Nephron (organoid): ENCODE data around the gene COL24A1.
A peak's percentile ranks its signal among the peaks of the same experiment; 100 is the strongest.
"Not testable (repeated sequence)": the region's sequence is repeated elsewhere in the genome, so short reads cannot be mapped to it uniquely, and the experiment has no call there.

Experiments used
- H3K27ac Mint-ChIP-seq, 3 experiments: 2 replicates each; pipeline ENCODE4 v1.8.0; 2020; ENCODE audit warnings: mixed read lengths in 3 of 3, mild to moderate bottlenecking in 2 of 3, moderate library complexity in 1 of 3
- H3K27me3 Mint-ChIP-seq: 2 replicates; pipeline ENCODE4 v1.8.0; 2021; ENCODE audit warnings: low read depth, mild to moderate bottlenecking, moderate library complexity, mixed read lengths
- H3K36me3 Mint-ChIP-seq: 2 replicates; pipeline ENCODE4 v1.8.0; 2020; ENCODE audit warnings: low read depth, mixed read lengths
- H3K4me1 Mint-ChIP-seq: 2 replicates; pipeline ENCODE4 v1.8.0; 2020; ENCODE audit warnings: mixed read lengths
- H3K4me3 Mint-ChIP-seq, 3 experiments: 2 replicates each; pipeline ENCODE4 v1.8.0; 2020; ENCODE audit warnings: mild to moderate bottlenecking in 3 of 3, mixed read lengths in 3 of 3, moderate library complexity in 2 of 3
- H3K9me3 Mint-ChIP-seq: 2 replicates; pipeline ENCODE4 v1.8.0; 2020; ENCODE audit warnings: mixed read lengths
- TF ChIP-seq, protein P1 (sequence below), 3 experiments: fragments of 200-600 bp; sonication (generic); IDR thresholded peaks; one replicate each; pipeline ENCODE4 v1.5.0; 2021; ENCODE audit warnings: antibody characterized with exemption in 3 of 3; ENCODE audit not compliant: unreplicated experiment in 3 of 3

Gene COL24A1

DNA sequence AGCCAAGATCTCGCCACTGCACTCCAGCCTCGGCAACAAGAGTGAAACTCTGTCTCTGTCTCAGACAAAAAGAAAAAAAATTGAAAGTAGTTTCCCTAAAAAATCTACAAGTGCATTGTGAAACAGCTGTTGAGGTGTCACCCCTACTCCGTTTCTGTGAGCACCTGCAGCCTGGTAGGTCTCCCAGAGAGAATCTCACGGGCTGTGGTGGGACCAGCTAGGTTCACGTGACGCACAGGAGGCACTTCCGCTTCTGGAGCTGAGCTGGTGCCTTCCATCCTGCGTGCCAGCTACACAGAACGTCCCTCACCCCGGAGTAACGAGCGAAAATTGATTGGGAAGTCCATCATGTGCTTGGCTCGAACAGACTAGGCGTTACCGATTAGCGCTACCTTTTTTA is 66.8 kb downstream of the COL24A1 start:
- Mint-ChIP-seq H3K4me1 (no peaks in the 10 kb centered on the region), H3K27me3 (no peaks in the 10 kb centered on the region), H3K4me3 (no peak overlapping the region), H3K9me3 (peaks cover 3% of the 10 kb centered on the region), H3K36me3 (no peaks in the 10 kb centered on the region), H3K27ac (no peak overlapping the region)
- TF ChIP-seq, protein P1, sequence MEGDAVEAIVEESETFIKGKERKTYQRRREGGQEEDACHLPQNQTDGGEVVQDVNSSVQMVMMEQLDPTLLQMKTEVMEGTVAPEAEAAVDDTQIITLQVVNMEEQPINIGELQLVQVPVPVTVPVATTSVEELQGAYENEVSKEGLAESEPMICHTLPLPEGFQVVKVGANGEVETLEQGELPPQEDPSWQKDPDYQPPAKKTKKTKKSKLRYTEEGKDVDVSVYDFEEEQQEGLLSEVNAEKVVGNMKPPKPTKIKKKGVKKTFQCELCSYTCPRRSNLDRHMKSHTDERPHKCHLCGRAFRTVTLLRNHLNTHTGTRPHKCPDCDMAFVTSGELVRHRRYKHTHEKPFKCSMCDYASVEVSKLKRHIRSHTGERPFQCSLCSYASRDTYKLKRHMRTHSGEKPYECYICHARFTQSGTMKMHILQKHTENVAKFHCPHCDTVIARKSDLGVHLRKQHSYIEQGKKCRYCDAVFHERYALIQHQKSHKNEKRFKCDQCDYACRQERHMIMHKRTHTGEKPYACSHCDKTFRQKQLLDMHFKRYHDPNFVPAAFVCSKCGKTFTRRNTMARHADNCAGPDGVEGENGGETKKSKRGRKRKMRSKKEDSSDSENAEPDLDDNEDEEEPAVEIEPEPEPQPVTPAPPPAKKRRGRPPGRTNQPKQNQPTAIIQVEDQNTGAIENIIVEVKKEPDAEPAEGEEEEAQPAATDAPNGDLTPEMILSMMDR (IDR thresholded peaks at IDR 0.05; ENCODE audit: unreplicated experiment in 3 of 3) = no peak

DNA sequence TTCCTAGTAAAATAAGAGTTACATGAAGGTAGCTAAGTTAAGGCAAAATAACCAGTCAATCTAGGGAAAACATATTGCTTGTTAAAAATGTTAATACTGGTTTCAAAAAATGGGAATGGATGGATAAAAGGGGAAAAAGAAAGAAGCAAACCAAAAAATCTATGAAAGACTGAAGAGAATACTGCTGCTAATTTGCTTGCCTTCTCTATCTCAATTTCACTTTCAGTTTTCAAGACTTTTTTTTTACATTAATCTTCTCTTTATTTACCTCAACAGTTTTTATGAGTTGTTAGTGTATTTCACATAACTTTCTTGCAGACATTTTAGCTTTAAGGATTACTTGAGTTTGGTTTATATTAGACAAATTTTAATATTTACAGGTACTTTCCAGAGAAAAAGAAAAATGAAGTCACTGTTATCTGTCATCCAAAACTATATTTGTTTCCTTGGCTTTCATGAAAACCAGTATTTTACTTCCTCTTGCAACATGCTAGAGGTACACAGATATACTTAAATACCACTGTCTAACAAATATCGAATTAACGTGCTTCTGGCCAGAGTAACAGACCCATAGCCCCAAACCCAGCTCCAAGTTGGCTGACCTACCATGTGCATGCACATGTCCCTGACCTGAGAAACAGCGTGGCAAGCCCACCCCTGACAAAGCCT is 70.7 kb downstream of the COL24A1 start:
- no peaks in the 10 kb centered on the region for H3K27me3 Mint-ChIP-seq
- no peak overlapping the region for H3K27ac Mint-ChIP-seq
- no peaks in the 10 kb centered on the region for H3K4me1 Mint-ChIP-seq
- TF ChIP-seq, protein P1 (IDR thresholded peaks at IDR 0.05; ENCODE audit: unreplicated experiment in 3 of 3) = no peak
- H3K4me3 Mint-ChIP-seq = no peak overlapping the region
- H3K36me3 Mint-ChIP-seq = no peaks in the 10 kb centered on the region
- H3K9me3 Mint-ChIP-seq = no peaks in the 10 kb centered on the region

DNA sequence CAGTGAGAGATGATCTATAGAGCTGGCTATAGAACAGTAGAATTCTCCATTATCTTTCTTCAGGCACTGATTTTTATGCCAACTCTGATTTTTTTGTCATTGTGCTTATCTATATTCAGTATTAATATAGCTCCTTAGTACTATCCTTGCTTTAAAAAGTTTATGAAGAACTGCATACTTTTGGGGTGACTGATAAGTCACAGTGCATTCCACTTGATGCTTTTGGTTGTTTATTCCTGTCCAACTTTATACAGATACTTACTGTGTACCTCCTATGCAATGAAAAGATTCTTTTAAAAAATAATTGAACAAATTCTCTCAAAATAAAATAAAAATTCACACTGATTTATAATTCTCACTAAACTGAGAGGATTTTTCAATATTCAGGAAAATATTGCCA is 71.6 kb downstream of the COL24A1 start:
- Mint-ChIP-seq H3K36me3 (no peaks in the 10 kb centered on the region), H3K4me1 (no peaks in the 10 kb centered on the region), H3K4me3 (no peak overlapping the region), H3K27ac (no peak overlapping the region), H3K27me3 (no peaks in the 10 kb centered on the region), H3K9me3 (no peaks in the 10 kb centered on the region)
- TF ChIP-seq, protein P1 (IDR thresholded peaks at IDR 0.05; ENCODE audit: unreplicated experiment in 3 of 3) = no peak

DNA sequence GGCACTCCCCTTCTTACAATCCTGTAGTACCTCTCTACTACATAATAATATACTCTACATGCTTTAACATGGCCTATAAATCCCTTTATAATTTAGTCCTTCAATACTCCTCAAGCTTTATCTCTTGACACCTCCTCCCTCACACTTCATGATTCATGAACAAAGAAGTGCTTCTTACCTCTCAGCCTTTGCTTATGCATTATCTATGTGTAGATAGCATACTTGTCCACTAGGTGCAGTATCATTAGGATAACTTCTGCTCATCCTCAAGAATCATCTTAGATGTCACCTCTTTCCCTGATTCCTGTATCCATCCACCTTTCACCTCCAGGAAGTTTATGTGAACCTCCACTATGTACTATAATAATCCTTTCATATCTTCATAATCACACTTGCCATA is 74.4 kb downstream of the COL24A1 start:
- no peak overlapping the region for H3K27ac Mint-ChIP-seq
- H3K27me3 Mint-ChIP-seq = no peaks in the 10 kb centered on the region
- H3K4me3 Mint-ChIP-seq = no peak overlapping the region

DNA sequence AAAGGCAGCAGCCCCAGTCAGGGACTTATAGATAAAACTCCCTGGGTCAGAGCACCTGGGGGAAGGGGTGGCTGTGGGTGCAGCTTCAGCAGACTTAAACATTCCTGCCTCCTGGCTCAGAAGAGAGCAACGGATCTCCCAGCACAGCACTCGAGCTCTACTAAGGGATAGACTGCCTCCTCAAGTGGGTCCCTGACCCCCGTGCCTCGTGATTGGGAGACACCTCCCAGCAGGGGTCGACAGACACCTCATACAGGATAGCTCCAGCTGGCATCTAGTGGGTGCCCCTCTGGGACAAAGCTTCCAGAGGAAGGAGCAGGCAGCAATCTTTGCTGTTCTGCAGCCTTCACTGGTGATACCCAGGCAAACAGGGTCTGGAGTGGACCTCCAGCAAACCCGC is 84.1 kb downstream of the COL24A1 start:
- not testable (repeated sequence) for H3K4me3 Mint-ChIP-seq, H3K36me3 Mint-ChIP-seq, H3K27ac Mint-ChIP-seq, H3K27me3 Mint-ChIP-seq
- H3K9me3 Mint-ChIP-seq = peaks cover 11% of the 10 kb centered on the region
- H3K4me1 Mint-ChIP-seq = peaks cover 24% of the 10 kb centered on the region

More for the DNA sequence above, 74.4 kb downstream of the COL24A1 start:
- Mint-ChIP-seq H3K9me3 (peaks cover 9% of the 10 kb centered on the region), H3K36me3 (no peaks in the 10 kb centered on the region), H3K4me1 (no peaks in the 10 kb centered on the region)
- TF ChIP-seq, protein P1 (IDR thresholded peaks at IDR 0.05; ENCODE audit: unreplicated experiment in 3 of 3) = no peak

DNA sequence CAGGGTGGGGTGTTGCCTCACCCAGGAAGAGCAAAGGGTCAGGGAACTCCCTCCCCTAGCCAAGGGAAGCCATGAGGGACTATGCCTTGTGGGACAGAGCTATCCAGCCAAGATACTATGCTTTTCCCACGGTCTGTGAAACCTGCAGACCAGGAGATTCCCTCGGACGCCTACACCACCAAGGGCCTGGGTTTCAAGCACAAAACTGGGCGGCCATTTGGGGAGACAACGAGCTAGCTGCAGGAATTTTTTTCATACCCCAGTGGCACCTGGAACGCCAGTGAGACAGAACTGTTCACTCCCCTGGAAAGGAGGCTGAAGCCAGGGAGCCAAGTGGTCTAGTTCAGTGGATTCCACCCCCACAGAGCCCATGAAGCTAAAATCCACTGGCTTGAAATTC is 84.7 kb downstream of the COL24A1 start:
- H3K27me3 Mint-ChIP-seq, H3K4me3 Mint-ChIP-seq, H3K27ac Mint-ChIP-seq, H3K36me3 Mint-ChIP-seq, H3K9me3 Mint-ChIP-seq: not testable (repeated sequence)
- peaks cover 24% of the 10 kb centered on the region for H3K4me1 Mint-ChIP-seq

DNA sequence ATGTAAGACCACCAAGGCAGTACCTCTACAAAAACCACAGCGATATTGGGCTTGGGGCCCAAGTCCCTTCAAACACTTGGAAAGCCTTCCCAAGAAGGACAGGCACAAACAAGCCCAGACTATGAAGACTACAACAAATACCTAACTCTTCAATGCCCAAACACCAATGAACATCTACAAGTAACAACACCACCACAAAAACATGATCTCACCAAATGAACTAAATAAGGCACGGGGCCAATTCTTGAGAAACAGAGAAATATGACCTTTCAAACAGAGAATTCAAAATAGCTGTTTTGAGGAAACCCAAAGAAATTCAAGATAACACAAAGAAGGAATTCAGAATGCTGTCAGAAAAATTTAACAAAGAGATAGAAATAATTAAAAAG is 86.8 kb downstream of the COL24A1 start:
- H3K4me1 Mint-ChIP-seq = peaks cover 34% of the 10 kb centered on the region
- H3K4me3 Mint-ChIP-seq = no peak overlapping the region
- H3K36me3 Mint-ChIP-seq = no peaks in the 10 kb centered on the region
- TF ChIP-seq, protein P1 (IDR thresholded peaks at IDR 0.05; ENCODE audit: unreplicated experiment in 3 of 3) = no peak
- H3K27ac Mint-ChIP-seq = peak overlapping the region in 1 of 3 experiments; percentile 55
- peaks cover 8% of the 10 kb centered on the region for H3K27me3 Mint-ChIP-seq
- H3K9me3 Mint-ChIP-seq = peaks cover 6% of the 10 kb centered on the region
